ENCODE measurements around the gene RIN2.
"Not testable (repeated sequence)": the region's sequence is repeated elsewhere in the genome, so short reads cannot be mapped to it uniquely, and the experiment has no call there.

The RIN2 gene

DNA sequence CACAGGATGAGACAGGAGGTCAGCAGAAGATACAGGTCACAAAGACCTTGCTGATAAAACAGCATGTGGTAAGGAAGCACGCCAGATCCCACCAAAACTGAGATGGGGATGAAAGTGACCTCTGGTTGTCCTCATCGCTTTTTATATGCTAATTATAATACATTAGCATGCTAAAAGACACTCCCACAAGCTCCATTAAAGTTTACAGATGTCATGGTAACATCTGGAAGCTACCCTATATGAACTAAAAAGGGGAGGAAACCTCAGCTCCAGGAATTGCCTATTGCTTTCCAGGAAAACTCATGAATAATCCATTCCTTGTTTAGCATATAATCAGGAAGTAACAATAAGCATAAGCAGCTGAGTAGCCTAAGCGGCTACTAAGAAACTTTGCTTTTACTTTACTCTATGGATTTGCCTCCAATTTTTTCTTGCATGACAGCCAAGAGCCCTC lies 8.4 kb upstream of the RIN2 start (continued):
- TF ChIP-seq, protein P1, sequence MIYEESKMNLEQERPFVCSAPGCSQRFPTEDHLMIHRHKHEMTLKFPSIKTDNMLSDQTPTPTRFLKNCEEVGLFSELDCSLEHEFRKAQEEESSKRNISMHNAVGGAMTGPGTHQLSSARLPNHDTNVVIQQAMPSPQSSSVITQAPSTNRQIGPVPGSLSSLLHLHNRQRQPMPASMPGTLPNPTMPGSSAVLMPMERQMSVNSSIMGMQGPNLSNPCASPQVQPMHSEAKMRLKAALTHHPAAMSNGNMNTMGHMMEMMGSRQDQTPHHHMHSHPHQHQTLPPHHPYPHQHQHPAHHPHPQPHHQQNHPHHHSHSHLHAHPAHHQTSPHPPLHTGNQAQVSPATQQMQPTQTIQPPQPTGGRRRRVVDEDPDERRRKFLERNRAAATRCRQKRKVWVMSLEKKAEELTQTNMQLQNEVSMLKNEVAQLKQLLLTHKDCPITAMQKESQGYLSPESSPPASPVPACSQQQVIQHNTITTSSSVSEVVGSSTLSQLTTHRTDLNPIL (CRISPR knock-in tag; IDR thresholded peaks at IDR 0.05; ENCODE audit: low read depth), result no peak
- TF ChIP-seq SNAI2 (CRISPR knock-in tag; IDR thresholded peaks at IDR 0.05), result no peak
- no peak for TF ChIP-seq ZC3H10 (CRISPR knock-in tag; IDR thresholded peaks at IDR 0.05)
- no peak for TF ChIP-seq RARB (CRISPR knock-in tag; IDR thresholded peaks at IDR 0.05)
- no peak for TF ChIP-seq GLIS3 (CRISPR knock-in tag; IDR thresholded peaks at IDR 0.05)

DNA sequence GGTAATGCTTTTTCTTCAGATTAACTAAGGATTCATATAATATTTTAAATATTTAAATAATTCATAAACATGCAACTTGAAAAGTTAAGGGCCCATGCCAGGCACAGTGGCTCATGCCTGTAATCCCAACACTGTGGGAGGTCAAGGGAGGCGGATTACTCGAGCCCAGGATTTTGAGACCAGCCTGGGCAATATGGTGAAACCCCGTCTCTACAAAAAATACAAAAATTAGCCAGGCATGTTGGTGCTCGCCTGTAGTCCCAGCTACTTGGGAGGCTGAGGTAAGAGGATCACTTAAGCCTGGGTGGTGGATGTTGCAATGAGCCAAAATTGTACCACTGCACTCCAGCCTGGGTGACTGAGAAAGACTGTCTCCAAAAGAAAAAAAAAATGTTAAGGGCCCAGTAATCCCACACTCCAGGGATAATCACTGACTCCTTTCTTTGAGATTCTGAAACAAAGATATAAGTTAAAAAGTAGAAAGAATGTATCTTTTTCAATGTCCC lies 7.9 kb upstream of the RIN2 start:
- peak; percentile 13; the same call in 2 of the 3 replicates for ATAC-seq

DNA sequence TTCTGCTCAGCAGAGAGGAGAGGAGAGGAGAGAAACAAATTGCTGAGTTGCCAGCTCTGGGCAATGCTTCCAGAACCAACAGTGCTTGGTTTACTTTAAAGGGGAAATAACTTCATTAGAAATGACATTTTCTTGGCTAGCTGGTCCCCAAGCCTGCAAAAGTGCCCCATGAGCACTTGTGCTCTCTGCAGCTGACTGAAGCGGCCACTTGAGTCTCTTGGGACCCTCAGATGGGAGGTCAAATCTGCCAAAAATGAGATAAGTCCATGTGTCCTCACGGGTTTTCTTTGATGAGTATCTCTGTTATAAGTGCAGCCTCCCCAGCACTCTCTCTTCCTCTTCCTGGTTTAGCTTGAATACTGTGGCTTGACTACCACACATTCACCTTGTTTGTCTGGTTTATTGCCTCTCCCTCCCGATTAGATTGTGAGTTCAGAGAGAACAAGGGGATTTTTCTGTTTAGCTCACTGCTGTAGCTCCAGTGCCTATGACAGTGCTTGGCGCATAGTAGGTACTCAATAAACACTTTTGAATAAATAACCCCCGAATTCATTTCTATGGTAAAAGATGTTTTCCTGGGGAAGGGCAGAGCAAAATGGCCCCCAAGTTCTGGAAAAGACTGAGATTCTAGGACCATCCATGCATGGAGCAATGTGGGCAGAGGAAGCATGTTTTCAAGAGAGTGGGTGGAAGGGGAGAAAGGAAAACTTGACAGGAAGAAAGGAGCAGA lies 7.0 kb upstream of the RIN2 start:
- peak; percentile 96 for ATAC-seq
- TF ChIP-seq, protein P2, sequence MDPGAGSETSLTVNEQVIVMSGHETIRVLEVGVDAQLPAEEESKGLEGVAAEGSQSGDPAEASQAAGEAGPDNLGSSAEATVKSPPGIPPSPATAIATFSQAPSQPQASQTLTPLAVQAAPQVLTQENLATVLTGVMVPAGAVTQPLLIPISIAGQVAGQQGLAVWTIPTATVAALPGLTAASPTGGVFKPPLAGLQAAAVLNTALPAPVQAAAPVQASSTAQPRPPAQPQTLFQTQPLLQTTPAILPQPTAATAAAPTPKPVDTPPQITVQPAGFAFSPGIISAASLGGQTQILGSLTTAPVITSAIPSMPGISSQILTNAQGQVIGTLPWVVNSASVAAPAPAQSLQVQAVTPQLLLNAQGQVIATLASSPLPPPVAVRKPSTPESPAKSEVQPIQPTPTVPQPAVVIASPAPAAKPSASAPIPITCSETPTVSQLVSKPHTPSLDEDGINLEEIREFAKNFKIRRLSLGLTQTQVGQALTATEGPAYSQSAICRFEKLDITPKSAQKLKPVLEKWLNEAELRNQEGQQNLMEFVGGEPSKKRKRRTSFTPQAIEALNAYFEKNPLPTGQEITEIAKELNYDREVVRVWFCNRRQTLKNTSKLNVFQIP (CRISPR knock-in tag; IDR thresholded peaks at IDR 0.05; ENCODE audit: borderline replicate concordance, low read depth), result no peak
- TF ChIP-seq ZFP30 (CRISPR knock-in tag; IDR thresholded peaks at IDR 0.05) (no peak), ZFP3 (CRISPR knock-in tag; IDR thresholded peaks at IDR 0.05) (no peak), RARB (CRISPR knock-in tag; IDR thresholded peaks at IDR 0.05) (no peak), GLIS3 (CRISPR knock-in tag; IDR thresholded peaks at IDR 0.05) (no peak), ZC3H10 (CRISPR knock-in tag; IDR thresholded peaks at IDR 0.05) (no peak), OSR1 (CRISPR knock-in tag; IDR thresholded peaks at IDR 0.05) (no peak), TCF4 (CRISPR knock-in tag; IDR thresholded peaks at IDR 0.05; ENCODE audit: borderline replicate concordance) (no peak), SNAI2 (CRISPR knock-in tag; IDR thresholded peaks at IDR 0.05) (no peak), ESRRG (CRISPR knock-in tag; IDR thresholded peaks at IDR 0.05) (no peak), PPARA (CRISPR knock-in tag; IDR thresholded peaks at IDR 0.05; ENCODE audit: borderline replicate concordance) (no peak), ARNTL (CRISPR knock-in tag; IDR thresholded peaks at IDR 0.05; ENCODE audit: borderline replicate concordance, low read depth) (no peak), TOX (CRISPR knock-in tag; IDR thresholded peaks at IDR 0.05; ENCODE audit: borderline replicate concordance) (no peak), ISL1 (CRISPR knock-in tag; IDR thresholded peaks at IDR 0.05) (no peak), CSDC2 (CRISPR knock-in tag; IDR thresholded peaks at IDR 0.05) (no peak), ZNF565 (CRISPR knock-in tag; conservative IDR thresholded peaks at IDR 0.05; ENCODE audit: low read depth) (no peak), BACH2 (CRISPR knock-in tag; IDR thresholded peaks at IDR 0.05; ENCODE audit: borderline replicate concordance) (no peak)
- TF ChIP-seq, protein P3, sequence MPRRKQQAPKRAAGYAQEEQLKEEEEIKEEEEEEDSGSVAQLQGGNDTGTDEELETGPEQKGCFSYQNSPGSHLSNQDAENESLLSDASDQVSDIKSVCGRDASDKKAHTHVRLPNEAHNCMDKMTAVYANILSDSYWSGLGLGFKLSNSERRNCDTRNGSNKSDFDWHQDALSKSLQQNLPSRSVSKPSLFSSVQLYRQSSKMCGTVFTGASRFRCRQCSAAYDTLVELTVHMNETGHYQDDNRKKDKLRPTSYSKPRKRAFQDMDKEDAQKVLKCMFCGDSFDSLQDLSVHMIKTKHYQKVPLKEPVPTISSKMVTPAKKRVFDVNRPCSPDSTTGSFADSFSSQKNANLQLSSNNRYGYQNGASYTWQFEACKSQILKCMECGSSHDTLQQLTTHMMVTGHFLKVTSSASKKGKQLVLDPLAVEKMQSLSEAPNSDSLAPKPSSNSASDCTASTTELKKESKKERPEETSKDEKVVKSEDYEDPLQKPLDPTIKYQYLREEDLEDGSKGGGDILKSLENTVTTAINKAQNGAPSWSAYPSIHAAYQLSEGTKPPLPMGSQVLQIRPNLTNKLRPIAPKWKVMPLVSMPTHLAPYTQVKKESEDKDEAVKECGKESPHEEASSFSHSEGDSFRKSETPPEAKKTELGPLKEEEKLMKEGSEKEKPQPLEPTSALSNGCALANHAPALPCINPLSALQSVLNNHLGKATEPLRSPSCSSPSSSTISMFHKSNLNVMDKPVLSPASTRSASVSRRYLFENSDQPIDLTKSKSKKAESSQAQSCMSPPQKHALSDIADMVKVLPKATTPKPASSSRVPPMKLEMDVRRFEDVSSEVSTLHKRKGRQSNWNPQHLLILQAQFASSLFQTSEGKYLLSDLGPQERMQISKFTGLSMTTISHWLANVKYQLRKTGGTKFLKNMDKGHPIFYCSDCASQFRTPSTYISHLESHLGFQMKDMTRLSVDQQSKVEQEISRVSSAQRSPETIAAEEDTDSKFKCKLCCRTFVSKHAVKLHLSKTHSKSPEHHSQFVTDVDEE (CRISPR knock-in tag; IDR thresholded peaks at IDR 0.05), result no peak
- TF ChIP-seq, protein P4, sequence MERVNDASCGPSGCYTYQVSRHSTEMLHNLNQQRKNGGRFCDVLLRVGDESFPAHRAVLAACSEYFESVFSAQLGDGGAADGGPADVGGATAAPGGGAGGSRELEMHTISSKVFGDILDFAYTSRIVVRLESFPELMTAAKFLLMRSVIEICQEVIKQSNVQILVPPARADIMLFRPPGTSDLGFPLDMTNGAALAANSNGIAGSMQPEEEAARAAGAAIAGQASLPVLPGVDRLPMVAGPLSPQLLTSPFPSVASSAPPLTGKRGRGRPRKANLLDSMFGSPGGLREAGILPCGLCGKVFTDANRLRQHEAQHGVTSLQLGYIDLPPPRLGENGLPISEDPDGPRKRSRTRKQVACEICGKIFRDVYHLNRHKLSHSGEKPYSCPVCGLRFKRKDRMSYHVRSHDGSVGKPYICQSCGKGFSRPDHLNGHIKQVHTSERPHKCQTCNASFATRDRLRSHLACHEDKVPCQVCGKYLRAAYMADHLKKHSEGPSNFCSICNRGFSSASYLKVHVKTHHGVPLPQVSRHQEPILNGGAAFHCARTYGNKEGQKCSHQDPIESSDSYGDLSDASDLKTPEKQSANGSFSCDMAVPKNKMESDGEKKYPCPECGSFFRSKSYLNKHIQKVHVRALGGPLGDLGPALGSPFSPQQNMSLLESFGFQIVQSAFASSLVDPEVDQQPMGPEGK (CRISPR knock-in tag; IDR thresholded peaks at IDR 0.05; ENCODE audit: borderline replicate concordance), result no peak

More for the DNA sequence above, 7.9 kb upstream of the RIN2 start:
- no peak for TF ChIP-seq SNAI2 (CRISPR knock-in tag; IDR thresholded peaks at IDR 0.05)
- no peak for TF ChIP-seq OSR1 (CRISPR knock-in tag; IDR thresholded peaks at IDR 0.05)
- TF ChIP-seq ZFP3 (CRISPR knock-in tag; IDR thresholded peaks at IDR 0.05), result no peak
- no peak for TF ChIP-seq ARNTL (CRISPR knock-in tag; IDR thresholded peaks at IDR 0.05; ENCODE audit: borderline replicate concordance, low read depth)
- TF ChIP-seq TOX (CRISPR knock-in tag; IDR thresholded peaks at IDR 0.05; ENCODE audit: borderline replicate concordance), result no peak
- no peak for TF ChIP-seq TCF4 (CRISPR knock-in tag; IDR thresholded peaks at IDR 0.05; ENCODE audit: borderline replicate concordance)
- TF ChIP-seq RARB (CRISPR knock-in tag; IDR thresholded peaks at IDR 0.05), result no peak
- no peak for TF ChIP-seq ZNF70 (CRISPR knock-in tag; IDR thresholded peaks at IDR 0.05)
- TF ChIP-seq, protein P4 (CRISPR knock-in tag; IDR thresholded peaks at IDR 0.05; ENCODE audit: borderline replicate concordance), result no peak
- no peak for TF ChIP-seq ZNF565 (CRISPR knock-in tag; conservative IDR thresholded peaks at IDR 0.05; ENCODE audit: low read depth)
- no peak for TF ChIP-seq BACH2 (CRISPR knock-in tag; IDR thresholded peaks at IDR 0.05; ENCODE audit: borderline replicate concordance)

DNA sequence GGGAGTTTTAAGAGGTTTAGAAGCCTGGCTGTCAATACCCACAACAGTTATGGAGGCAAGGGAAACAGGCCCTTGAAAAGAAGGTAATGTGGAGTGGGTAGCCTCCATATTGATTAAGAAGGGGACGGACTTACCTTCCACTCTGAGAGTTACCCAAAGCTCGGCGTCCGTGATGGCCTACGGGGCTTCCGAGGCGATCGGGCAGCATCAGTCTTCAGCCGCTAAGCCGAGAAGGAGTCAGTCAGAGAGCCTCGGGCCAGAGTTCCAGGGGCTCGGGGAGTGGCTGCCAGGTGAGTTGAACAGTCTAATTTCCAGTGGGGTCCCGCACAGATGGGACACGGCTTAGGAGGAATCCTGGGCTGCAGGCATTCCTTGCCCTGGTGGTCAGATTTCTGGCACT lies 3.9 kb upstream of the RIN2 start:
- not testable (repeated sequence) for ATAC-seq

Measured in SK-N-SH treated with all-trans-retinoic acid at 6 μM for 48 hours (cell line).